GM19328 (cell line): ENCODE data around the gene RFTN2.
A peak's percentile ranks its signal among the peaks of the same experiment; 100 is the strongest.
"Not testable (repeated sequence)": the region's sequence is repeated elsewhere in the genome, so short reads cannot be mapped to it uniquely, and the experiment has no call there.

Experiments used
- ATAC-seq: cut with Tn5 transposase; IDR thresholded peaks from one replicate; pipeline ENCODE4 v1.9.1; 2021; ENCODE audit warnings: mild to moderate bottlenecking, moderate library complexity; ENCODE audit not compliant: unreplicated experiment

The RFTN2 gene

GRCh38 chr2:197606180-197606579 lies 69.2 kb downstream of the RFTN2 start:
- peak; percentile 73 for ATAC-seq

- no peak for ATAC-seq
Measured at GRCh38 chr2:197604117-197604860, 71.1 kb downstream of the RFTN2 start.

DNA sequence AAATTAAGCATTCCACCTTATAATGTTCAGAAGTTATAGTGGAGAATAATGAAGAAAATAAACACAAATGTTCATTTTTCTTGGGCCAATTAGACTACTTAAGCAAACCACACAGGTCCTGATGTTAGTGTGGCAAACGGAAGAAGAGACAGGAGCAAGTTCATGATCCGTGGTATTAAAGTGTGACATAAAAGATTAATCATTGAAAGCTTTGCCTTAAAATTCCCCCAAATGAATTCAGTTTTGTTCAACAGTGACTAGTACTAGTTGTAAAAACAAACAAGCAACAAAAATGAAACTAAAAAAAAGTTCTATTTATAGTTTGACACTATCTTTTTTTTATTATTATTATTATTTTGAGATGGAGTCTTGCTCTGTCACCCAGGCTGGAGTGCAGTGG lies 73.7 kb downstream of the RFTN2 start:
- ATAC-seq: no peak

DNA sequence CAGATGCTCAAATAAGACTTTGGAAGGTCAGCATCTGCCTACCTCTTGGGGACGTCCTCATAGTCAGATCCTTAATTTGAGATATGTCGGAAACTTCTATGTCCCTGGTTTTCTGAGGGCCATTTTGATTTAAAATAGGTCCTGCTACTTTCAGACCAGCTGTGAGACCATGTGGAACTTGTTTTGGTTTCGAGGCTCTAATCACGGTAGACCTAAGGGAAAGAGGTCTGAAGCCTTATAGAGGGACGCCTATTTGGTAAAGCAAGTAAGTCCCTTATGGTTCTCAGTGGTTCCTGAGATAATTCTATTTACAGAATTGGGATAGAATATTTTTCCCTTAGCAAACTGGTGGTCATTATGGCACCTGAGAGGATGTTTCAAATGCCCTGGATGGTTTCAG lies 75.1 kb downstream of the RFTN2 start:
- no peak for ATAC-seq

DNA sequence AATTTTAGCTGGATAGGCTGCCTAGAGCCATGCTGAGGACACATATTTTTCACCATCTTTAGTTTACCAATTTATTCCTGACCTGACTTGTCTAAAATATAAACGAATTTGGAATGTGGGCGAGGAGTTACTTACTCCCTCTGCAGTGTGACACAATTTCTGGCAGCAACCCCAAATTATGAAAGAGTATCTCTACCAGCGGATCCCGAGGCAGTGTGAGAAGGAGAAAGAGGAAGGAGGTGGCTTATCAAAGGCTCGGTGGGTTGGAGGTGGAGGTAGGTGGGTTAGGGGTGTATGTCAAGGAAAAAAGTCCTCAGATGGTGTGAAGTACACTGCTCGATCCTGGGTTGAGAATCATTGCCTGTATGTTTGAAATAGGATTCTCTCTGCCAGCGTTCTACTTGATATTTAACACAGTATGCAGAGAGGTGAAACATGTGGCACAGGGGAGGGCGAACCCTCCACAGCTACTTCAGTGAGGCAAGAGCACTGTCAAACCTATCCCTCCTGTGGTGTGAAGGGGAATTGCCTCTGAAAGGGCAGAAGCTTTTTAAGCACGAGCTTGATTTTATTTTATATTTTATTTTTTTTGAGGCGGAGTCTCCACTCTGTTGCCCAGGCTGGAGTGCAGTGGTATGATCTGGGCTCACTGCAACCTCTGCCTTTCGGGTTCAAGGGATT lies 76.0 kb downstream of the RFTN2 start:
- peak; percentile 55 for ATAC-seq

DNA sequence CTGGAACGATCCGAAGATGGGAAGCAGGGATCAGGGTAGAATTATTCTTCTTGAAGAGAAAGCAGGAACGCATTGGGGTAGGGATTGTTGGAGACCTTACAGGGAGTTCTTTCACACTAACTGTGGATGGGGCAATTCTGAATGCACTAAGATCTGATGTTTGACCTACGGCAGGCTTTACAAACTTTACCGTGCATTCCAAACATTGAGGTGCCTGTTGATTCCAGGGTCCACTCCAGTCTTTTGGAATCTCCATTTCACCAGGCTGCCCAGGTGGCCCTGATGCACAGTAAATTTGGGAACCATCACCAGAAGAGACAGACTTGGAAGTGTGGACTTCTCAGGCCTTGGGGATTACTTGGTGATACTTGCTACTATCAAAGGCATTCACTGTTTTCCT lies 76.9 kb downstream of the RFTN2 start:
- no peak for ATAC-seq

DNA sequence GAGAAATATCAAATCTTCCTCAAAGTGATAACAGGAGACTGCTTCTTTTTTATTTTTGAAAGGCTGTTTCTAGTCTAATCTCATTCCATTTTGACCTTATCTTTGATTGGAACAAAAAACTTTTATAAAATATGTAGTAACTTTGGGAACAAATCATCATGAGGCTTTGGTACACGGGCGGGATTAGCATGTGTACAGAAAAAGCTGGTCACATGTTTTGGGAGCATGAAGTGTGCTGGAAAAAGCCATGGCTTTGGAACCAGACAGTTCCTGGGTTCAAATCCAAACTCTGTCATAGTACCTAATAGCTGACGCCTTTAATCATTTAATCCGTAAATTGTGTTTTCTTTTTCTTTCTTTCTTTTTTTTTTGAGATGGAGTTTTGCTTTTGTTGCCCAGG lies 78.2 kb downstream of the RFTN2 start:
- ATAC-seq: no peak

DNA sequence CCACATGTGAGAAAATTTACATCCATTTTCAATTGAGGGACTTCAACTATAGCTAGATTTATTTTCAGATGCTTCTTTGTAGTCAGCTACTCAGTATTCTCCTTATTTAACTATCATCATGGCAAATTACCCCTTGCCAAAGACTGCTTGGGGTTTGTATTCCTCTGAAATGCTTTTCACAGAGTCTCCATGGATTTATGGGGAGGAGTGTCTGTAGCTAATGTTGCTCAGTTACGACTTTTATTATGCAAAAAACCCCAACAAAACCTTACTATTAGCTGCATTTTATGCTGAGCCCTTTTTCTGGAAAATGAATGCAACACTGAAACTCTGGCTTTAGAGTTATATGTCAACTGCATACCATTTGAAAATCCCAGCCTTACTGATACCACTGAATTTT lies 78.6 kb downstream of the RFTN2 start:
- ATAC-seq: no peak

GRCh38 chr2:197591339-197592072 lies 83.9 kb downstream of the RFTN2 start:
- ATAC-seq: no peak

DNA sequence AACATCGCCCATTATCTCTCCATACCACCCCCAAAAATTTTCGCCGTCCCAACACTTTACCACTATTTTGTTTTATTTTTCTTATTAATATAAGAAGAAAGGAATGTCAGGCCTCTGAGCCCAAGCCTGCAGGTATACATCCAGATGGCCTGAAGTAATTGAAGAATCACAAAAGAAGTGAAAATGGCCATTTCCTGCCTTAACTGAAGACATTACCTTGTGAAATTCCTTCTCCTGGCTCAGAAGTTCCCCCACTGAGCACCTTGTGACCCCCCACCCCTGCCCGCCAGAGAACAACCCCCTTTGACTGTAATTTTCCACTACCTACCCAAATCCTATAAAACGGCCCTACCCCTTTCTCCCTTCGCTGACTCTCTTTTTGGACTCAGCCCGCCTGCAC lies 88.1 kb downstream of the RFTN2 start:
- not testable (repeated sequence) for ATAC-seq

- not testable (repeated sequence) for ATAC-seq
Measured at GRCh38 chr2:197580166-197580565, 95.2 kb downstream of the RFTN2 start.

DNA sequence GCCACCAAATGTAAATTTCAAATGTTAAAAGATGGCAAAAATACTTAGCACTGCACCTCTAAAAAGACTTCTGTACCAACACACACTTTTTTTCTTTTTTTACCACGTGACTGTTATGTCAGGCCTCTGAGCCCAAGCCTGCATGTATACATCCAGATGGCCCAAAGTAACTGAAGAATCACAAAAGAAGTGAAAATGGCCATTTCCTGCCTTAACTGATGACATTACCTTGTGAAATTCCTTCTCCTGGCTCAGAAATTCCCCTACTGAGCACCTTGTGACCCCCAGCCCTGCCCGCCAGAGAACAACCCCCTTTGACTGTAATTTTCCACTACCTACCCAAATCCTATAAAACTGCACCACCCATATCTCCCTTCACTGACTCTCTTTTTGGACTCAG lies 97.1 kb downstream of the RFTN2 start:
- ATAC-seq: not testable (repeated sequence)

DNA sequence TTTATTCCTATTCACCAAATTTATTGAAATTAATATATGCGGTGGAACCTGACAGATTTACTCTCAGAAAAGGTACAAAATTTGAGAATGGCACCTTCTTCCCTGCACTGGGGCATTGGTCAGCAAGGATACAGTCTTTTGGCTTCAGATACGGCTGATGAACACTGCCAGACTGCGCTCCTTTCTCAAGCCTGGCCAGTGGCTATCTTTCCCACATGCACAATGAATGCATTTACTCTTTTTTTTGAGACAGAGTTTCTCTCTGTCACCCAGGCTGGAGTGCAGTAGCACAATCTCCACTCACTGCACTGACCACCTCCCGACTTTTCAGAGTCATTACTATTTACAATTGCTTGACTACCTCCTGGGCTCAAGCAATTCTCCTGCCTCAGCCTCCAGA lies 97.9 kb downstream of the RFTN2 start:
- ATAC-seq: no peak

DNA sequence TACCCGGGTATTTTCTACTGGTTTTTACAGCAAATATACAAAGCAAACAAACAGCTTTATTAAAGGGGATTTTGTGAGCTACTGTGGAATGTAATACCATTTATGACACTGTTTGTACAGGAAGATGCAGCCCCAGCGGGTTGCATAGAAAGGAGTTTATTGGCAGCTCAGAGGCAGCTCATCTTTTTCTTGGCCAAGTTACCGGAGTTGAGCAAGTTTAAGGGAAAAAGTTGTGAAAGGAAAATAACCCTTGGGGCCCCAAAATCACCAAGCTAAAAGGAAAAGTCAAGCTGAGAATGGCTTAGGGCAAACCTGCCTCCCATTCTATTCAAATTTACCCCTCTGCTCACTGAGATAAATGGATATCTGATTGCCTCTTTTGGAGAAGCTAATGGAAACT lies 98.8 kb downstream of the RFTN2 start:
- no peak for ATAC-seq

DNA sequence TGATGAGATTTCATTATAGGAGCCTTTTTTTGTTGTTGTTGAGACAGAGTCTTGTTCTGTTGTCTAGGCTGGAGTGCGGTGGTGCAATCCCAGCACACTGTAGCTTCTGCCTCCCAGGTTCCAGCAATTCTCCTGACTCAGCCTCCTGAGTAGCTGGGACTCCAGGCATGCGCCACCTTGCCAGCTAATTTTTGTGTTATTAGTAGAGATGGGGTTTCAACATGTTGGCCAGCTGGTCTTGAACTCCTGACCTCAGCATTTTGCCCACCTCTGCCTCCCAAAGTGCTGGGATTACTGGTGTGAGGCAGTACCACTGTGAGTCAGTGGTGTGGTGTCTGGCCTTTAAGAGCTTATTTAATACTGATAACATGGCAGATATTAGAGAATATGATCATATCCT lies 99.4 kb downstream of the RFTN2 start:
- ATAC-seq: no peak

GRCh38 chr2:197573608-197574007 lies 101.8 kb downstream of the RFTN2 start:
- ATAC-seq: no peak

GRCh38 chr2:197571627-197572271 lies 103.6 kb downstream of the RFTN2 start:
- ATAC-seq: no peak

GRCh38 chr2:197560146-197560665 lies 115.2 kb downstream of the RFTN2 start:
- no peak for ATAC-seq

GRCh38 chr2:197559681-197560080 lies 115.7 kb downstream of the RFTN2 start:
- no peak for ATAC-seq

DNA sequence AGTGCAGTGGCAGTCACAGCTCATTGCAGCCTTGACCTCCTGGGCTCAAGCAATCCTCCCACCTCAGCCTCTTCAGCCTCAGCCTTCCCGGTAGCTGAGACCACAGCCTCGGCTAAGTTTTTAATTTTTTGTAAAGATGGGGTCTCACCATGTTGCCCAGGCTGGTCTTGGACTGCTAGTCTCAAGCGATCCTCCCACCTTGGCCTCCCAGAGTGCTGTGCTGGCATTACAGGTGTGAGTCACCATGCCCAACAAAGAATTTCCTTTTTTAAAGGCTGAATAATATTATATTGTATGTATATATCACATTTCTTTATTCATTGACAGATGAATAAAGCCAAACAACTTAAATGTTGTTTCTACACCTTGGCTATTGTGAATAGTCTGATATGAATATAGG lies 117.0 kb downstream of the RFTN2 start:
- no peak for ATAC-seq

DNA sequence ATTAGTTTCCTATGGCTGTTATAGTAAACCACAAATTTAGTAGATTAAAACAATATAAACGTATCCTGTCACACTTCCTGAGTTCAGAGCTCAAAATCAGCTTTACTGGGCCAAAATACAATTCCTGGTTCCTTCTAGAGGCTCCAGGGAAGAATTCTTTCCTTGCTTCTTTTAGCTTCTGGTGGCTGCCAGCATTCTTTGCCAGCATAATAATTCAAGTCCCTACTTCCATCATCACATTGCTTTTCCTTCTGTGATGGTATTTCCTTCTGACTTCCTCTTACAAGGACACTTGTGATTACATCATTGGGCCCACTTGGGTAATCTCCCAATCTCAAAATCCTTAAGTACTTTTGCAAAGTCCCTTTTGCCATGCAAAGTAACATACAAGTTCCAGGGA lies 118.9 kb downstream of the RFTN2 start:
- no peak for ATAC-seq
